IMR-90 (cell line): ENCODE measurements around the gene DCTN2.

Experiments used
- BHLHE40 ChIP-seq: fragments of 150-350 bp; IDR thresholded peaks from 2 replicates; pipeline ENCODE4 v1.6.1; 2016; ENCODE audit warnings: mild to moderate bottlenecking, low read depth, low read length
- CEBPB ChIP-seq: IDR thresholded peaks from 2 replicates; pipeline ENCODE4 v1.6.1; 2012; ENCODE audit warnings: low read depth, low read length, improper control_type of control experiment
- CHD1 ChIP-seq: IDR thresholded peaks from 2 replicates; pipeline ENCODE4 v1.6.1; 2012; ENCODE audit warnings: low read depth, low read length, improper control_type of control experiment
- MAFK ChIP-seq: IDR thresholded peaks from 2 replicates; pipeline ENCODE4 v1.6.1; 2012; ENCODE audit warnings: low read depth, low read length, improper control_type of control experiment
- MXI1 ChIP-seq: IDR thresholded peaks from 2 replicates; pipeline ENCODE4 v1.6.1; 2012; ENCODE audit warnings: low read depth, mild to moderate bottlenecking, low read length, moderate library complexity, borderline replicate concordance
- POLR2A ChIP-seq: IDR thresholded peaks from 2 replicates; pipeline ENCODE4 v1.6.1; 2012; ENCODE audit warnings: mild to moderate bottlenecking, low read depth, low read length
- RAD21 ChIP-seq: IDR thresholded peaks from 2 replicates; pipeline ENCODE4 v1.6.1; 2012; ENCODE audit warnings: low read length, improper control_type of control experiment
- RCOR1 ChIP-seq: IDR thresholded peaks from 2 replicates; pipeline ENCODE4 v1.6.1; 2012; ENCODE audit warnings: mild to moderate bottlenecking, low read length, improper control_type of control experiment; ENCODE audit not compliant: insufficient replicate concordance
- USF2 ChIP-seq: fragments of 150-350 bp; IDR thresholded peaks from 2 replicates; pipeline ENCODE4 v1.6.1; 2017; ENCODE audit warnings: mild to moderate bottlenecking, antibody characterized with exemption, low read length, low read depth
- TF ChIP-seq, protein P1 (sequence below): conservative IDR thresholded peaks from 2 replicates; pipeline ENCODE4 v1.5.1; 2012; ENCODE audit warnings: mild to moderate bottlenecking, low read depth, low read length, improper control_type of control experiment
- TF ChIP-seq, protein P2 (sequence below): fragments of 150-350 bp; IDR thresholded peaks from 2 replicates; pipeline ENCODE4 v1.6.1; 2016; ENCODE audit warnings: low read depth, mild to moderate bottlenecking, low read length, moderate library complexity, borderline replicate concordance

GRCh38 chr12:57564178-57564740 lies 17.3 kb upstream of the DCTN2 start:
- TF ChIP-seq POLR2A = no peak
- no peak for TF ChIP-seq CEBPB
- no peak for TF ChIP-seq RAD21
- TF ChIP-seq, protein P1, sequence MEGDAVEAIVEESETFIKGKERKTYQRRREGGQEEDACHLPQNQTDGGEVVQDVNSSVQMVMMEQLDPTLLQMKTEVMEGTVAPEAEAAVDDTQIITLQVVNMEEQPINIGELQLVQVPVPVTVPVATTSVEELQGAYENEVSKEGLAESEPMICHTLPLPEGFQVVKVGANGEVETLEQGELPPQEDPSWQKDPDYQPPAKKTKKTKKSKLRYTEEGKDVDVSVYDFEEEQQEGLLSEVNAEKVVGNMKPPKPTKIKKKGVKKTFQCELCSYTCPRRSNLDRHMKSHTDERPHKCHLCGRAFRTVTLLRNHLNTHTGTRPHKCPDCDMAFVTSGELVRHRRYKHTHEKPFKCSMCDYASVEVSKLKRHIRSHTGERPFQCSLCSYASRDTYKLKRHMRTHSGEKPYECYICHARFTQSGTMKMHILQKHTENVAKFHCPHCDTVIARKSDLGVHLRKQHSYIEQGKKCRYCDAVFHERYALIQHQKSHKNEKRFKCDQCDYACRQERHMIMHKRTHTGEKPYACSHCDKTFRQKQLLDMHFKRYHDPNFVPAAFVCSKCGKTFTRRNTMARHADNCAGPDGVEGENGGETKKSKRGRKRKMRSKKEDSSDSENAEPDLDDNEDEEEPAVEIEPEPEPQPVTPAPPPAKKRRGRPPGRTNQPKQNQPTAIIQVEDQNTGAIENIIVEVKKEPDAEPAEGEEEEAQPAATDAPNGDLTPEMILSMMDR = no peak
- TF ChIP-seq, protein P2, sequence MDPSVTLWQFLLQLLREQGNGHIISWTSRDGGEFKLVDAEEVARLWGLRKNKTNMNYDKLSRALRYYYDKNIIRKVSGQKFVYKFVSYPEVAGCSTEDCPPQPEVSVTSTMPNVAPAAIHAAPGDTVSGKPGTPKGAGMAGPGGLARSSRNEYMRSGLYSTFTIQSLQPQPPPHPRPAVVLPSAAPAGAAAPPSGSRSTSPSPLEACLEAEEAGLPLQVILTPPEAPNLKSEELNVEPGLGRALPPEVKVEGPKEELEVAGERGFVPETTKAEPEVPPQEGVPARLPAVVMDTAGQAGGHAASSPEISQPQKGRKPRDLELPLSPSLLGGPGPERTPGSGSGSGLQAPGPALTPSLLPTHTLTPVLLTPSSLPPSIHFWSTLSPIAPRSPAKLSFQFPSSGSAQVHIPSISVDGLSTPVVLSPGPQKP = no peak
- TF ChIP-seq USF2 = no peak
- TF ChIP-seq CHD1 = no peak
- TF ChIP-seq MXI1 = no peak
- no peak for TF ChIP-seq RCOR1
- TF ChIP-seq MAFK = no peak
- no peak for TF ChIP-seq BHLHE40
